AG10803 (cell line): ENCODE measurements around the gene FILIP1L.

ENCODE experiments used
- DNase-seq: peaks from one replicate; pipeline ENCODE4 v3.0.0; 2010; ENCODE audit warnings: low read depth
- H3K4me3 ChIP-seq: 2 replicates; pipeline ENCODE4 v1.5.1; 2011; ENCODE audit warnings: mild to moderate bottlenecking, low read length, control low read depth
- CTCF ChIP-seq: conservative IDR thresholded peaks from 2 replicates; pipeline ENCODE4 v1.5.1; 2011; ENCODE audit warnings: mild to moderate bottlenecking, low read length, control low read depth, inconsistent platforms

The FILIP1L gene

DNA sequence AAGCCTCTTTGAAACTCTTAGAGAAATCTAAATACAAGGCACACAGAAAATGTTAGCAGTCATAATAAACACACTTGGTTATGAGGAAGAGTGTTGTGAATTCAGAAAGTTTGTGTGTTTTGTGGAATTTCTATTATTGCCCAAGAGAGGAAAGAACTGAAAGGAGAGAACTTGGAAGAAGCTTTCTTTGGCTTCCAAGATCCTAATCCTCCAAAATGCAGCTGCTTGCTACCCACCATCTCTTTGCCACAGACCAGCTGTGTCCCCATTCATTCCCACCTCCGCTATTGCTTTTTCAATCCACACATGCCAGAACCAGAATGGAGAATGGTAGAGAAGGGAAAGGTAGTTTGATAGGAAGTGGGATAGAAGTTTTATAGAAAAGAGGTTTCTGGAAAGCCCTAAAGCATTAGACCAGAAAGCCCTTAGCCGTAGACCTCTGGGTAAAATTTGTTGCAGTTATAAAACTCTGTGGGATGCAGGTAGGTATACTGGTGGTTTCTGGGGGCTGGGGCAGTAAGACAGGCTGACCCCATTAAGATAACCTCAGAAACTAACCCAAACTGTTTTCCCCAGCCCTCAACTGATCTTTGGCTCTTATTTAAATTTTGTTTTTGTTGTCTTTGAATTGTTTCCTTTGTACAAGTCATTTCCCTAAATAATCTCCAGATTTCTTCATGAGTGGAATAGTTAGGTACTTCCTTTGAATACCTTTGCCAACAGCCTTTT, 108.5 kb downstream of the FILIP1L start:
- H3K4me3 ChIP-seq: no peak overlapping the region
- TF ChIP-seq CTCF: no peak
- DNase-seq: no peak

DNA sequence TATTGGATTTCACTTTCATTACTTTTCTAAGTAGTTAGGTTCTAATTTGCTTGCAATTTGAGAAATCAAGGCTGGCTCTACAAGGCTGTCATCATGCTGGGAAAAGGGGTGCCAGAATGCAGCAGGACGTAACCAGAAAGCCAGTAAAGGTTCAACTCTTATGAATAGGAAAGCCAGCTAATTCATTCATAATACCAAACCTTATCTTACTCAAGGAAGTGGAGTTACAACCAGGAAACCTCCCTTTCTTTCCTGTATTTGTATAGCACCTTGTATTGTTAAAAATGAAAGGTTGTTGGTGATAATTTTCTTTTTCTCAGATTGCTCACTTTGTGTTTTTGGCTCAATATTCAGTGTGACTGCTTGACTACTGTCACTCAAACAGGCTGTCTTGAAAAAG, 109.4 kb downstream of the FILIP1L start:
- TF ChIP-seq CTCF: no peak
- H3K4me3 ChIP-seq: no peak overlapping the region

GRCh38 chr3:100003609-100004503, 110.4 kb downstream of the FILIP1L start:
- no peak for TF ChIP-seq CTCF
- H3K4me3 ChIP-seq: no peak overlapping the region
- DNase-seq: no peak

More for the DNA sequence above, 109.4 kb downstream of the FILIP1L start:
- DNase-seq: no peak

DNA sequence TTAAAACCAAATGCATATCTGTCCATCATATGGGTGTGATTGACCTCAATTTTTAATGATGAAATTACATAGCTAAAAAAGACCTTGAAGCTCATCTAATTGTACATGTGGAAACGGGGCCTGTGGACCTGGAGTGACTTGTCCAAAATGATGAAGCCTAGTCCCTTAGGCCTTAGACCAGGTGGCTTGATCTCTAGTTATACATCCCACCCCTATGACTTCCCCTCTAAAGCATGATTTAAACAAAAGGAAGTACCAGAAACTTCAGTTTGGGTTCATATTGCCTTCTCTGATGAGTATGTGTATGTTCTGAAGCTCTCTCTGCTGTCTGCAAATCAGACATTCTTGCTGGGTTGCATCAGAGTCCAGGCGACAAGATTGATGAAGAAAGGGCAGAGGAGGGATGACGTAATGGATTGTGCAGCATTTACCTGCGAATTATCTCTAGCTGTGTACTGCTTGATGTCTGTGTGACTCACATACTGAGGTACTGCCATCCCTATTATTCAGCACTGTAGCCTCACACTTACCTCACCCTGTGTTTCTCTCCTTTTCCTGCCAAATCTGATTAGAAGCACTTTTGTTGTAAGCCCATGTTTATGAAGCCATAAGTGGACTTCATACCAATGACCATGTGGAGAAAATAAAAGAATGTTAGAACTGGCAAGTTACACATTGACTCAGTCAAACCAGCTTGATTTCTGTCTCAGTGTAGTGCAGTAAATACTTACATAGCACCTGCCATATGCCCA, 111.5 kb downstream of the FILIP1L start:
- H3K4me3 ChIP-seq: no peak overlapping the region
- TF ChIP-seq CTCF: no peak
- DNase-seq: peak; percentile 91

GRCh38 chr3:100001526-100002270, 112.6 kb downstream of the FILIP1L start:
- no peak for TF ChIP-seq CTCF
- no peak for DNase-seq
- no peak overlapping the region for H3K4me3 ChIP-seq

- H3K4me3 ChIP-seq: no peak overlapping the region
- no peak for DNase-seq
- TF ChIP-seq CTCF: no peak
Measured at GRCh38 chr3:100001083-100001482, 113.2 kb downstream of the FILIP1L start.
